Small intestine (tissue), 7 donors: Measurements from ENCODE around the gene TRMT11. TPM values are rescaled to one million over a fixed set of nuclear protein-coding genes. Genes with fewer than 3 reads are reported as not detected.

Experiments used
- DNase-seq, 2 donors: peaks; one replicate each; pipeline versions ENCODE4 v3.0.0 to v3.0.0-alpha.2; 2013
- FAIRE-seq: peaks from 2 replicates; lab custom pipeline; 2012; peaks lifted over from hg19 to GRCh38; lab: Jason Lieb, UNC
- H3K27ac ChIP-seq, 3 donors: one replicate each; pipeline ENCODE4 v1.5.1; 2013; ENCODE audit warnings: low read length in 2 of 3, mild to moderate bottlenecking in 2 of 3, control low read depth in 1 of 3, inconsistent platforms in 1 of 3, low read depth in 1 of 3, moderate library complexity in 1 of 3
- H3K27me3 ChIP-seq, 3 donors: one replicate each; pipeline ENCODE4 v1.6.1; 2013; ENCODE audit warnings: low read length in 3 of 3, inconsistent platforms in 1 of 3; ENCODE audit not compliant: control insufficient read depth in 3 of 3, insufficient read depth in 3 of 3
- H3K36me3 ChIP-seq, 3 donors: one replicate each; pipeline ENCODE4 v1.6.1; 2013; ENCODE audit warnings: low read length in 3 of 3, inconsistent platforms in 1 of 3, low read depth in 1 of 3, mild to moderate bottlenecking in 1 of 3, moderate library complexity in 1 of 3; ENCODE audit not compliant: control insufficient read depth in 3 of 3, insufficient read depth in 2 of 3
- H3K4me1 ChIP-seq, 3 donors: one replicate each; pipeline ENCODE4 v1.6.1; 2013; ENCODE audit warnings: low read length in 2 of 3, inconsistent platforms in 1 of 3, low read depth in 1 of 3, mild to moderate bottlenecking in 1 of 3, moderate library complexity in 1 of 3; ENCODE audit not compliant: control insufficient read depth in 3 of 3, insufficient read depth in 2 of 3
- H3K4me3 ChIP-seq, 3 donors: one replicate each; pipeline ENCODE4 v1.5.1; 2013; ENCODE audit warnings: low read length in 3 of 3, control low read depth in 1 of 3, inconsistent platforms in 1 of 3, low read depth in 1 of 3, mild to moderate bottlenecking in 1 of 3, moderate library complexity in 1 of 3
- H3K9me3 ChIP-seq, 2 donors: one replicate each; pipeline ENCODE4 v1.6.1; 2013; ENCODE audit warnings: low read depth in 1 of 2, low read length in 1 of 2; ENCODE audit not compliant: control insufficient read depth in 2 of 2, insufficient read depth in 1 of 2
- WGBS, 3 donors: extraction: QIAGEN DNeasy Blood & Tissue Kit; methylation state at CpG; one replicate each; pipeline ENCODE4 v1.1.7; 2013; 5-methylcytosine and 5-hydroxymethylcytosine counted together
- polyA plus RNA-seq, 4 donors: library from polyadenylated mRNA; stranded (reverse) in 3 of 4; unstranded in 1 of 4; fragments of 200-250 nt in 3 of 4; fragments of 120-200 nt in 1 of 4; gene quantifications; one replicate each; pipeline versions ENCODE4 v1.2.1 to v1.2.3, GENCODE V29; 2013
- donor health status: healthy with polysubstance abuse.
- donor health status: control.
- donor health status: control.
- donor health status: Bipolar disorder and iron deficiency.
- donor health status: healthy.

TRMT11 gene
- polyA plus RNA-seq, 4 donors = 11.1 to 21.3 (median 14.4) TPM

GRCh38 chr6:126067073-126067472 lies 80.7 kb downstream of the TRMT11 start:
- H3K36me3 ChIP-seq = peaks cover 0 to 4% (median 3%) of the 10 kb centered on the region in 3 donors
- DNase-seq (no peak), FAIRE-seq (no peak)
- no peak overlapping the region for H3K27ac ChIP-seq
- H3K9me3 ChIP-seq = no peaks in the 10 kb centered on the region
- peaks cover 0 to 2% (median 0%) of the 10 kb centered on the region in 3 donors for H3K4me1 ChIP-seq
- no peaks in the 10 kb centered on the region for H3K27me3 ChIP-seq
- 98% methylated on average over 3 of the region's 3 CpGs for WGBS, 3 donors
- H3K4me3 ChIP-seq = no peak overlapping the region

DNA sequence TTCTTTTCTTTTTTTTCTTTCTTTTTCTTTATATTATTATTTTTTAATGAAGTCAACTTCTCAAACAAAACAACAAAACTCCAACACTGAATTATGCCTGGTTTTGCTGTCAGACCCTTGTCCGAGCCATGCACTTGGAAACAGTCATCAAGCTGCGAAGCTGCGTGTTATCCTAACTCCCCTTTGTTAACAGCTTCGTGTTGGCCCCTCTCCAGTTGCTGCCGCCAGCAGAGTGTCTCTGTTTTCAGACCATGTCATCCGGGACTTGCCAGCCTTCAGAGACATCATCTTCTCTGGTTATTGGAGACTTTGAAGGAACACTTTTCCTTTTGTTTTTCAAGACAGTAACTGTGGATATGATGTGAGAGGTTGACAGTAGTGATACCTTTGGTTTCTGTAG lies 83.1 kb downstream of the TRMT11 start:
- Histone ChIP-seq H3K36me3 (peaks cover 0 to 5% (median 4%) of the 10 kb centered on the region in 3 donors), H3K4me1 (no peaks in the 10 kb centered on the region), H3K4me3 (no peak overlapping the region), H3K27ac (no peak overlapping the region), H3K9me3 (no peaks in the 10 kb centered on the region), H3K27me3 (no peaks in the 10 kb centered on the region)
- DNase-seq (no peak), FAIRE-seq (no peak)
- 90 to 96% (median 93%) methylated on average over 6 of the region's 6 CpGs for WGBS, 3 donors

DNA sequence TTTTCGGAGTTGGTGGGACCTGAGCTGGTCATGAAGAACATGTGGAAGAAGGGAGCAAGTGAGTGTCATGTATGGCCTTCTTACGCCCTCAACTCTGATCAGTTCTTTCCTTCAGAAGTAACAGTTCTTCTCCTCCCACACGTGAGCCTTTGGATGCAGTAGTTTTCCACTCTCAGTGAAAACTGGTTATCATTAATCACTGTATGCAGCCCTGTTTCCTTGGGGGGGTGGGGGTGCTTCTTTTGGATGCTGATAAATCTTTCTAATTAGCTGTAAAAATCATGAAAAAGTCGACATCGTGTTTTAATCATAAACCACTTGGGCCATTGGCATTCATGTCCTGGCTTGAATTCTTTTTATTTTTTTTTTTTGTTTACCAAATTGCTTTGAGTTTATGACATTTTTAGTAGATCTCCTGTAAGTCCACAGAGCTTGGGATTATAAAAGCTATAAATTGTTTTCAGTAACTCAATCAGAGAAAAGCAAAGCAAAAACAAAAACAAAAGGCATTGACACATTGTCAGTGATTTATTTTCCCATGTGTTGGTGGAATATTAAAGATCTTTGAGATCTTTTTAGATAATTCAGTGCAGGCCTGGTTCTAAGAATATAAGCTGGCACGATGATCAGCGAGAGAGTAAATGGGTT lies 84.8 kb downstream of the TRMT11 start:
- no peaks in the 10 kb centered on the region for H3K9me3 ChIP-seq
- H3K4me1 ChIP-seq = no peaks in the 10 kb centered on the region
- no peak overlapping the region for H3K4me3 ChIP-seq
- H3K27me3 ChIP-seq = no peaks in the 10 kb centered on the region
- H3K36me3 ChIP-seq = peaks cover 0 to 5% (median 2%) of the 10 kb centered on the region in 3 donors
- H3K27ac ChIP-seq = no peak overlapping the region
- 84 to 94% (median 90%) methylated on average over 7 of the region's 7 CpGs for WGBS, 3 donors
- FAIRE-seq = no peak
- no peak for DNase-seq

DNA sequence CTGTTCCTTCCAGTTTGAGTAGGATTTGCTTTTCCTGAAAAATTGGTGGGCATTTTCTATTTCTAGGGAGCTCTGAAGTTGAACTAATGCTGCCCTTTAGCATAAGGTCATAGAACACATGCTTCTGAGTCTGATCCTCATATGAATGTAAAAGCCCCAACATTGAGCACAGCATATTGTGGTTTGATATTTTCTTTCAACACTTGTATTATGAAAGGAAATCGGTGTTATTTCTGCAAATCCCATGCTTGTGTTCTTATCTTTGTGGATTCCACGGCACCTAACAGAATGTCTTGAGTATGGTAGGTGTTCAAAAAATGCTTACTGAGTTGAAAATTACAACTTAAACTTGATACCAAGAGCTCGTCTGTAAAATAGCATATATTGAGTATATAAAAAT lies 85.8 kb downstream of the TRMT11 start:
- DNase-seq (no peak), FAIRE-seq (no peak)
- no peak overlapping the region for H3K4me3 ChIP-seq
- H3K36me3 ChIP-seq = peaks cover 0 to 5% (median 0%) of the 10 kb centered on the region in 3 donors
- 89 to 95% (median 92%) methylated on average over 3 of the region's 3 CpGs for WGBS, 3 donors
- H3K9me3 ChIP-seq = no peaks in the 10 kb centered on the region
- H3K4me1 ChIP-seq = no peaks in the 10 kb centered on the region
- no peak overlapping the region for H3K27ac ChIP-seq
- no peaks in the 10 kb centered on the region for H3K27me3 ChIP-seq

GRCh38 chr6:126072834-126073233 lies 86.5 kb downstream of the TRMT11 start:
- FAIRE-seq = no peak
- Histone ChIP-seq H3K36me3 (peaks cover 0 to 6% (median 0%) of the 10 kb centered on the region in 3 donors), H3K9me3 (no peaks in the 10 kb centered on the region), H3K27ac (no peak overlapping the region), H3K4me3 (no peak overlapping the region), H3K4me1 (no peaks in the 10 kb centered on the region), H3K27me3 (no peaks in the 10 kb centered on the region)
- 94 to 97% (median 95%) methylated on average over 2 of the region's 2 CpGs for WGBS, 3 donors
- no peak for DNase-seq

- no peaks in the 10 kb centered on the region for H3K27me3 ChIP-seq
- DNase-seq = no peak
- H3K4me3 ChIP-seq = no peak overlapping the region
- 80 to 91% (median 88%) methylated on average over 4 of the region's 4 CpGs for WGBS, 3 donors
- no peaks in the 10 kb centered on the region for H3K9me3 ChIP-seq
- H3K27ac ChIP-seq = no peak overlapping the region
- peaks cover 0 to 5% (median 0%) of the 10 kb centered on the region in 3 donors for H3K36me3 ChIP-seq
- FAIRE-seq = no peak
- no peaks in the 10 kb centered on the region for H3K4me1 ChIP-seq
Measured at GRCh38 chr6:126075335-126076071, 89.2 kb downstream of the TRMT11 start.

DNA sequence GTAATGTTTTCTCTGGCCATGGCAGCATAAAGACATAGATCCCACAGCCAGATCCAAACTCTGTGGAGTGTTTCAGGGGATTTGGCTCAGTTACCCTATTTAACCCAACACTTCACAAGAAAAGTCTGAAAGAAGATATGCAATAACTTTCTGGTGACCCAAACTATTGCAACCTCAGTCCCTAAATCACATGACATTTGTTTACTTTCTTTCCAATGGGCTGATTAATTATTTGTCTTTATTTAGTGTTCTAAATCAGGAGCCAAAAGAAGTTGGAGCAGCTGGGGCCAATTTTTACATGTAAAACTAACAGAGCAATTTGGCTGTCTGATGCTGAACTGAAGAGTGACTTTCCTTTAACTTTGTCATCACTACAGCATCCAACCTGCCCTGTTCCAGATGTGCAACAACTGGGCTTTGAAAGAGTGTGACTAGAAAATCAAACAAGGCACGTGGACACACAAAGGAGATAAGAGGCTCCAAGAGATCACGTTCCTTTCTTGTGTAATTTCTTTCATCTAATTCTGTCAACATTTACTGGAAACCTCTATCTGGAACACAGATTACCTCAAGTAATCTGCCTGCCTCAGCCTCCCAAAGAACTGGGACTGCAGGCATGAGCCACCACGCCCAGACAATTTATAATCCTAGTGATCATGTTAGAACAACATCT lies 90.8 kb downstream of the TRMT11 start:
- Histone ChIP-seq H3K36me3 (peaks cover 0 to 5% (median 0%) of the 10 kb centered on the region in 3 donors), H3K27me3 (no peaks in the 10 kb centered on the region), H3K9me3 (no peaks in the 10 kb centered on the region), H3K27ac (no peak overlapping the region), H3K4me1 (no peaks in the 10 kb centered on the region), H3K4me3 (no peak overlapping the region)
- 48 to 62% (median 60%) methylated on average over 3 of the region's 3 CpGs for WGBS, 3 donors
- DNase-seq = no peak
- no peak for FAIRE-seq
